ENCODE results near the gene ADNP.

DNA sequence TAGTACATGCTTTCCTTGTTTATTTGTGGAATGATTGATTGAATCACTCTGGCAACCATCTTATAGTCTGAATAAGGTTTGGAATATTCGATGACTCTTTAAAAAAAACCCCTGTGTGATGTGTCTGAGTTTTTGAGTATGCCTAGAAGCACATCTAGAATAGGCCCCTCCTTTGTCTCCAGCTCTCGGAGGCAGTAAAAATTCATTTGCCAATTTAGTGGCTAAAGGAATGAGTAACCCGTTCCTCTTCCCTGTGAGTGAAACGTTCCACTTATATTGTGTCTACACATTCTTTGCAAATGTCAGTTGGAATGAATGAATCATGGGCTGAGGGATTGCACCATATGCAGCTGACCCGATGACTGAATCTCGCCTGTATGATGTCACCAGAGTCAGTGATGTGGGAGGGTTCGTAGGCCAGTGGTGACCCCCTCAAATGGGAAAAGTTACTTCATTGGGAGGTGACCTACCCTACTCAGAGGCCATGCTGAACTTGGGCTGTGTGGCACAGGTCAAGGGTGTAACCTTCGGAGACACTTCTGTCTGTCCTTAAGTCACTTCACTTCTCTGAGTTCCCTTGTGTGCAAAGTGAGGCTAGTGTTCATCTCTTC, 48.9 kb upstream of the ADNP start:
- TF ChIP-seq CHCHD3 (CRISPR knock-in tag; IDR thresholded peaks at IDR 0.05) (no peak), ZNF232 (CRISPR knock-in tag; IDR thresholded peaks at IDR 0.05; ENCODE audit: borderline replicate concordance) (no peak), ZNF468 (CRISPR knock-in tag; IDR thresholded peaks at IDR 0.05) (no peak), SMARCC2 (IDR thresholded peaks at IDR 0.05) (no peak), MAFK (conservative IDR thresholded peaks at IDR 0.05 in 1 of 2, IDR thresholded peaks at IDR 0.05 in 1 of 2; ENCODE audit: low read length in 2 of 2) (no peak; a peak in 1 of 4 replicates), NFE2L1 (CRISPR knock-in tag; IDR thresholded peaks at IDR 0.05; ENCODE audit: borderline replicate concordance) (no peak), ZBTB8A (CRISPR knock-in tag; IDR thresholded peaks at IDR 0.05; ENCODE audit: borderline replicate concordance, low read depth) (no peak), RAD21 (CRISPR knock-in tag; IDR thresholded peaks at IDR 0.05) (no peak), TAF15 (IDR thresholded peaks at IDR 0.05; ENCODE audit: low read depth, low read length, poor library complexity, severe bottlenecking) (no peak), ZC3H4 (CRISPR knock-in tag; IDR thresholded peaks at IDR 0.05; ENCODE audit: borderline replicate concordance) (no peak), SRSF1 (optimal IDR thresholded peaks at IDR 0.05; ENCODE audit: low read depth, low read length) (no peak), POLR2A (IDR thresholded peaks at IDR 0.05; ENCODE audit: insufficient read depth in 1 of 2, low read depth in 2 of 2, low read length in 2 of 2) (no peak)
- TF ChIP-seq, protein P1, sequence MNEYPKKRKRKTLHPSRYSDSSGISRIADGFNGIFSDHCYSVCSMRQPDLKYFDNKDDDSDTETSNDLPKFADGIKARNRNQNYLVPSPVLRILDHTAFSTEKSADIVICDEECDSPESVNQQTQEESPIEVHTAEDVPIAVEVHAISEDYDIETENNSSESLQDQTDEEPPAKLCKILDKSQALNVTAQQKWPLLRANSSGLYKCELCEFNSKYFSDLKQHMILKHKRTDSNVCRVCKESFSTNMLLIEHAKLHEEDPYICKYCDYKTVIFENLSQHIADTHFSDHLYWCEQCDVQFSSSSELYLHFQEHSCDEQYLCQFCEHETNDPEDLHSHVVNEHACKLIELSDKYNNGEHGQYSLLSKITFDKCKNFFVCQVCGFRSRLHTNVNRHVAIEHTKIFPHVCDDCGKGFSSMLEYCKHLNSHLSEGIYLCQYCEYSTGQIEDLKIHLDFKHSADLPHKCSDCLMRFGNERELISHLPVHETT (CRISPR knock-in tag; conservative IDR thresholded peaks at IDR 0.05) = no peak
- TF ChIP-seq, protein P2, sequence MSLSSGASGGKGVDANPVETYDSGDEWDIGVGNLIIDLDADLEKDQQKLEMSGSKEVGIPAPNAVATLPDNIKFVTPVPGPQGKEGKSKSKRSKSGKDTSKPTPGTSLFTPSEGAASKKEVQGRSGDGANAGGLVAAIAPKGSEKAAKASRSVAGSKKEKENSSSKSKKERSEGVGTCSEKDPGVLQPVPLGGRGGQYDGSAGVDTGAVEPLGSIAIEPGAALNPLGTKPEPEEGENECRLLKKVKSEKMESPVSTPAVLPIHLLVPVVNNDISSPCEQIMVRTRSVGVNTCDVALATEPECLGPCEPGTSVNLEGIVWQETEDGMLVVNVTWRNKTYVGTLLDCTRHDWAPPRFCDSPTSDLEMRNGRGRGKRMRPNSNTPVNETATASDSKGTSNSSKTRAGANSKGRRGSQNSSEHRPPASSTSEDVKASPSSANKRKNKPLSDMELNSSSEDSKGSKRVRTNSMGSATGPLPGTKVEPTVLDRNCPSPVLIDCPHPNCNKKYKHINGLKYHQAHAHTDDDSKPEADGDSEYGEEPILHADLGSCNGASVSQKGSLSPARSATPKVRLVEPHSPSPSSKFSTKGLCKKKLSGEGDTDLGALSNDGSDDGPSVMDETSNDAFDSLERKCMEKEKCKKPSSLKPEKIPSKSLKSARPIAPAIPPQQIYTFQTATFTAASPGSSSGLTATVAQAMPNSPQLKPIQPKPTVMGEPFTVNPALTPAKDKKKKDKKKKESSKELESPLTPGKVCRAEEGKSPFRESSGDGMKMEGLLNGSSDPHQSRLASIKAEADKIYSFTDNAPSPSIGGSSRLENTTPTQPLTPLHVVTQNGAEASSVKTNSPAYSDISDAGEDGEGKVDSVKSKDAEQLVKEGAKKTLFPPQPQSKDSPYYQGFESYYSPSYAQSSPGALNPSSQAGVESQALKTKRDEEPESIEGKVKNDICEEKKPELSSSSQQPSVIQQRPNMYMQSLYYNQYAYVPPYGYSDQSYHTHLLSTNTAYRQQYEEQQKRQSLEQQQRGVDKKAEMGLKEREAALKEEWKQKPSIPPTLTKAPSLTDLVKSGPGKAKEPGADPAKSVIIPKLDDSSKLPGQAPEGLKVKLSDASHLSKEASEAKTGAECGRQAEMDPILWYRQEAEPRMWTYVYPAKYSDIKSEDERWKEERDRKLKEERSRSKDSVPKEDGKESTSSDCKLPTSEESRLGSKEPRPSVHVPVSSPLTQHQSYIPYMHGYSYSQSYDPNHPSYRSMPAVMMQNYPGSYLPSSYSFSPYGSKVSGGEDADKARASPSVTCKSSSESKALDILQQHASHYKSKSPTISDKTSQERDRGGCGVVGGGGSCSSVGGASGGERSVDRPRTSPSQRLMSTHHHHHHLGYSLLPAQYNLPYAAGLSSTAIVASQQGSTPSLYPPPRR (CRISPR knock-in tag; IDR thresholded peaks at IDR 0.05; ENCODE audit: borderline replicate concordance) = no peak

All from HepG2 (cell line).